Measurements from ENCODE around the gene PPFIA2.

PPFIA2 gene

DNA sequence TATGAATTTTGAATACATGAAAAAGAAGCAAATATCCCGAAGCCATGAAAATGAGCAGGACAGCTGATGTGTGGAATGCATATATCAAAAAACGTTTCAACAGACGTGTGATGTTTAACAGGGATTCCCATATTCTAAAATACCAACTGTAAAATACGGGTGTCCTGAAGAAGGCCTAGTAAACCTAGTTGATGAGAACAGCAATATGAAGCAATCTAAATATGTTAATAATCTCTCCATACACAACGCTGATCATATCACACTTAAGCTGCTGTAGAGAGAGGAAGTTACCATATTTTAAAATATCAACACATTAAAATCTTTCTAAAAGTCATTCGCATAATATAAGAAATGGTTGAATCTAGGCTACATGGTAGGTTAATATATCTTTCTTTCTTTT lies 317.5 kb downstream of the PPFIA2 start:
- no peak for DNase-seq (ENCODE audit: low spot score)

GRCh38 chr12:81440001-81440400 lies 319.1 kb downstream of the PPFIA2 start:
- DNase-seq (ENCODE audit: low spot score) = no peak

DNA sequence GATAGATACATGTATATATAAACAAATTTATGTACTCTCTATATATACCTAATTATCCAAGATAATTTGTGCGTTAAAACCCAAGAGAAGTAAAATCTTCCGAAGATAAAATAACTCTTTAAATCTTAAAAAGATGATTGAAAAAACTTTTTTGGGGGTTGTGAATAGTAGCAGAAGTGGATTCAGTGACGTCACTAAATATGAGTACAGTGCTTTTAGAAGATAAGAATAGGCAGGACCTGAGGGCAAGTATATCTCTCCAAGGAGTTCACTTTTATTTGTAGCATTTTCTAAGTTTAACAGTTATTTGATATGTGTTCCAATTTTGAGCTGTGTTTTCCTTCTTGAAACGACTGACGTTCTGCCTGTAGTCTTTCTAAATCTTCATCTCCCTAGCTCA lies 319.8 kb downstream of the PPFIA2 start:
- DNase-seq (ENCODE audit: low spot score) = no peak

- DNase-seq (ENCODE audit: low spot score) = no peak
Observed at GRCh38 chr12:81417056-81417455, 342.1 kb downstream of the PPFIA2 start.

DNA sequence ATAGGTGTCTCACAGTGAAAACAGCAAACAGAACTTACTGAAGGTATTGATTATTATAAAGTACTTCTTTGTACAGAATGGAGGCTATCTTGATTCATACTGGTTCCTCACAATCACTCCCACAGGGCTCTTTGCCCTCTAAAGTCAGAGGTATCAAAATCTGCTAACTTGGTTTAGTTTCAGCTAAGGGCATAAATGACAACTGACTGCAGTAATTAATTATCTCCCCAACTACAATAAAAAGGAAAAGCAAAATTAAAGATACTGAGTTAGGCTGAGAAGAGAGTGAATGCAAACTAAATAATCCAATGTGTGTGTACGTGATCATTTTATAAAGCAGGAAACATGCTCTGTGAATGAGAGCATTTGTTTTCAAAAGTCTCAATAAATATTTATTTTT lies 342.6 kb downstream of the PPFIA2 start:
- DNase-seq (ENCODE audit: low spot score) = no peak

GRCh38 chr12:81414441-81414840 lies 344.7 kb downstream of the PPFIA2 start:
- DNase-seq (ENCODE audit: low spot score) = no peak

GRCh38 chr12:81412940-81413339 lies 346.2 kb downstream of the PPFIA2 start:
- no peak for DNase-seq (ENCODE audit: low spot score)

DNA sequence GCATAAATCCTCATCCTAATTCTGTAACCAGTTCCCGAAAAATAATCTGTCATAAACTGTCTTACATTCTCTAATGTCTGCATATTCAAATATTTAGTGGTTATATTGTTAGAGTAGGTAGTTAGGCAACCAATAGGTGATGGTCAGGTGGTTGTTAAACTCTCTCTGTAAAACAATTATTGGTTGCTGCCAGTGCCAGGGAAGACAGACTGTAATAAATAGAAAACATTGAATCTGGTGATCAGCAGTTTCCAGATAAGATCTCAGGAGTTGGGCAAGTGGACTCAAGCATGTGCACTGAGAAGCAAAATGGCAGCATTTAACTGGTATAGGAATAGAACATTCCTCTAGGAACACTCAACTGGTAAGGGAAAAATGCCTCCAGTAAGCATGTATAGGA lies 355.8 kb downstream of the PPFIA2 start:
- DNase-seq (ENCODE audit: low spot score) = no peak

GRCh38 chr12:81401241-81401640 lies 357.9 kb downstream of the PPFIA2 start:
- no peak for DNase-seq (ENCODE audit: low spot score)

GRCh38 chr12:81400024-81400423 lies 359.1 kb downstream of the PPFIA2 start:
- no peak for DNase-seq (ENCODE audit: low spot score)

- no peak for DNase-seq (ENCODE audit: low spot score)
Observed at GRCh38 chr12:81395431-81395830, 363.7 kb downstream of the PPFIA2 start.

GRCh38 chr12:81389550-81390099 lies 369.5 kb downstream of the PPFIA2 start:
- DNase-seq (ENCODE audit: low spot score) = no peak

DNA sequence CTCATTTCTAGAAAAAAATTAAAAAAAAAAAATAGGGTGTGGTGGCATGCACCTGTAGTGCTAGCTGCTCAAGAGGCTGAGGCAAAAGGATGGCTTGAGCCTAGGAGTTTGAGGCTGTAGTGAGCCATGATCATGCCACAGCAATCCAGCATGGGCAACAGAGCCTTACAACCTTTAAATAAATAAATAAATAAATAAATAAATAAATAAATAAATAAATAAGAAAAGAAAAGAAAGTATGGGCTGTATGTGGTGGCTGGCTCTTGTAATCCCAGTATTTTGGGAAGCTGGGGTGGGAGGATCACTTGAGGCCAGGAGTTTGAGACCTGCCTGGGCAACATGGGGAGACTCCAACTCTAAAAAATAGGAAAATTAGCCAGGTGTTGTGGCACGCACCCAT lies 373.0 kb downstream of the PPFIA2 start:
- no peak for DNase-seq (ENCODE audit: low spot score)

DNA sequence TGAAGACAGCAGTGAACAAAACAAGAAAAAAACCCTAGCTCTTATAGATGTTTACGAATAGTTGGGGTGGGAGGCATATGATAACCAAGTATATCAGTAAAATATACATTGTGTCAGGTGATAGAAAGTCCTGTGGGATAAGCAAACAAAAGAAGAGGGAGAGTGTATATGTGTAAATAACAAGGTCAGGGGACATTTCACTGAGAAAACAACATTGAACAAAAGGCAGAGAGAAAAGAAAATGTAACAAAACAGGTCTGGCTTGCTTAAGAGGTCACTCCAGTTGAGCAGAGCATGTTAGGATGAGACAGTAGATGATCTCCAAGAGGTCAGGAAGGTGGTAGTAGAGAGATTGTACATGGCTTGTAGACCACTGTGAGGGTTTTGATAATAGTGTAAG lies 377.2 kb downstream of the PPFIA2 start:
- no peak for DNase-seq (ENCODE audit: low spot score)

GRCh38 chr12:81378601-81379285 lies 380.4 kb downstream of the PPFIA2 start:
- peak; percentile 50 for DNase-seq (ENCODE audit: low spot score)

DNA sequence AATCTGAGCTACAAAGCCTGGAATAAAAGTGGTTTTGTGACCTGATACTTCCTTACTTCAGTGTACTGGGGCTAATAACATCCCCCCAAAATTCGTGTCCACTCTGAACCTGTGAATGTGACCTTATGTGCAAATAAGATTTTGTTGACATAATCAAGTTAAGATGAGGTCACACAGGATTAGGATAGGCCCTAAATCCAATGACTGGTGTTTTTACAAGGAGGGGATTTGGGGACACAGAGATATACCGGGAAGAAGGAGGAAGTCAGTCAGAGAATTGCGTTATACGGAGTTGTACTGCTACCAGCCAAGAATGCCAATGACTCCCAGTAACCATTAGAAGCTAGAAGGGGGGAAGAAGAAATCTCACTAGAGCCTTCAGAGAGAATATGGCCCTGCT lies 381.4 kb downstream of the PPFIA2 start:
- DNase-seq (ENCODE audit: low spot score) = no peak

DNA sequence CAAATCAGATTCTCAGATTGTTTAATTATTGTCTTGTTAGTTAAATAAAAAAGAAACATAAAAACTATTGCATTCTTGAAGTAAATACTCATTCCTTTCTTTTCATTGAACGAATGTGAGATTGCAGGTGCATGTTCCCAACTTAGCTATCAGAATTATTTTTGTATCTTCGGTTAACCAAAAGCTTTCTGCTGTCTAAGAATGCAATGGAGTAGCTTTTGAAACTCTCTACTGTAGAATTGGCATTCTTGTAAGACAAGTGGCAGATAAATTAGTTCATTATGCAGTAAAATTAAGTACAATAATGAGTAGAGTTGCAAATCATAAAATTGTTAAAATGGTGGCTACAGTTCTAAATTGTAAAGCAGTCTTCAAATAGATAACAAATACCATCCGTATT lies 383.2 kb downstream of the PPFIA2 start:
- no peak for DNase-seq (ENCODE audit: low spot score)

- DNase-seq (ENCODE audit: low spot score) = no peak
Observed at GRCh38 chr12:81370456-81370855, 388.7 kb downstream of the PPFIA2 start.

- DNase-seq (ENCODE audit: low spot score) = no peak
Observed at GRCh38 chr12:81369175-81369574, 390.0 kb downstream of the PPFIA2 start.

DNA sequence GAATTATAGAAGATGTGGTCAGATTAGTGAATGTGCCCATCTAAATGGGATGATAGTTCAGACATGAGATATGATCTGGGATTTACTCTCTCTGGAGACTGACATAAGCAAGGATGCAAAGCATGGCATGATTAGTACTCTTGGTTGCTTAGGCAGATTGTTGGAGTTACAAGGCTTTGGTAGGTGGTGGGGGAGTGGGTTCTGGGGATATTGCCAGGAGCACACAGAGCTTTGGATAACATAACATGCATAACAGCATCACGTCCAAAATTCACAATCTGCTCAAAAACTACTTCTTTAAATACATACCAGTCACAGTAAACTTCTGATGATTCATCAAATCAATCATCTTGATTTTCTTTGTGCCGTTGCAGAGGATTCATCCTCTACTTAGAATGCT lies 393.9 kb downstream of the PPFIA2 start:
- no peak for DNase-seq (ENCODE audit: low spot score)

- DNase-seq (ENCODE audit: low spot score) = no peak
Observed at GRCh38 chr12:81360916-81361315, 398.2 kb downstream of the PPFIA2 start.

GRCh38 chr12:81359736-81360135 lies 399.4 kb downstream of the PPFIA2 start:
- DNase-seq (ENCODE audit: low spot score) = no peak

DNA sequence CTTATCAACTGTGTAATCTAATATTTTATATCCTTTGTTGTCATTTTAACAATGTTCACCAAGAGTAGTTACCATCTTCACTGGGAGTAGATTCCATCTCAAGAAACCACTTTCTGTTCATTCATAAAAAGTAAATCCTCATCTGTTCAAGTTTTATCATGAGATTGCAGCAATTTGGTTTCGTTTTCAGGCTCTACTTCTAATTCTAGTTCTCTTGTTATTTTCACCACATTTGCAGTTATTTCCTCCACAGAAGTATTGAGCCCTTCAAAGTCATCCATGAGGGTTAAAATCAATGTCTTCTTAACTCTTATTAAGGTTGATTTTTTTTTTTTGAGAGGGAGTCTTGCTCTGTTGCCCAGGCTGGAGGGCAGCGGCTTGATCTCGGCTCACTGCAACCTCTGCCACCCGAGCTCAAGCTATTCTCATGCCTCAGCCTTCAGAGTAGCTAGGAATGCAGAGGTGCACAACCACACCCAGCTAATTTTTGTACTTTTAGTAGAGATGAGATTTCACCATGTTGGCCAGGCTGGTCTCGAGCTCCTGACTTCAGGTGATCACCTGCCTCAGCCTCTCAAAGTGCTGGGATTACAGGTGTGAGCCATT lies 404.7 kb downstream of the PPFIA2 start:
- DNase-seq (ENCODE audit: low spot score) = no peak

DNA sequence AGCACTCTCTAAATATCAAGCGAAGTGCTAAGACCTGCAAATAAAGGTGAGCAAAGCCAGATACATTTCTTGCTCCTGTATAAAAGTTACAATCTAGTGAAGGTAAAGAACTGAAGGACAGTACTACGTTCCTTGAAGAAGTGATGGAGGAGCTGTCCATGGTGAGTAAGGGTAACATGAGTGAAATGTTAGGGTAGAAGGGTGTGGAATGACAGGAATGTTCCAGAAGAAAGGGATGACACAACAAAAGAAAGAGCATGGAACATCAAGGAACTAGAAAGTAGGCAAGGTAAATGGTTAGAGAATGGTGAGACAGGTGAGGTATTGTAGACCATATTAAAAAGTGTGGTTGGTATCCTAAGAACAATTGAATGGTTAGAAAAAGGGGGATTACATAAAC lies 408.8 kb downstream of the PPFIA2 start:
- no peak for DNase-seq (ENCODE audit: low spot score)

Measured in kidney tubule cell (primary cell).